CD4-positive, alpha-beta T cell (primary cell): ENCODE results near the gene EVPL. TPM values are rescaled to one million over a fixed set of nuclear protein-coding genes. Genes with fewer than 3 reads are reported as not detected.

ENCODE experiments used
- ATAC-seq: fragments of 200-7000 bp; cut with Tn5 transposase; one replicate; pipeline ENCODE4 v1.10.0; 2022; ENCODE audit warnings: mild to moderate bottlenecking; ENCODE audit not compliant: poor library complexity
- CTCF ChIA-PET: fragments of 350-600 bp; sonication (Branson Sonifier 250); formaldehyde crosslinking; loops from one replicate; lab custom pipeline; 2021; ENCODE audit warnings: antibody characterized with exemption, inconsistent platforms; lab: Charles Lee
- POLR2A ChIA-PET: fragments of 350-600 bp; sonication (Branson Sonifier 250); formaldehyde crosslinking; loops from one replicate; lab custom pipeline; 2021; ENCODE audit warnings: antibody characterized with exemption, inconsistent platforms; lab: Charles Lee
- DNase-seq, 14 experiments: peaks; one replicate each; pipeline ENCODE4 v3.0.0-alpha.2; 2013 to 2020; ENCODE audit warnings: mixed read lengths in 2 of 14
- H3K27ac ChIP-seq, 2 donors: one replicate each; pipeline versions ENCODE4 v1.5.1 to v1.7.0; 2013; ENCODE audit warnings: low read length in 2 of 2, low read depth in 1 of 2, mild to moderate bottlenecking in 1 of 2
- H3K27me3 ChIP-seq, 2 experiments: 1 replicate in 1 of 2; 2 replicates in 1 of 2; pipeline versions ENCODE4 v1.6.1 to v1.7.0; 2013; ENCODE audit warnings: low read length in 2 of 2, control low read depth in 1 of 2, mild to moderate bottlenecking in 1 of 2, moderate library complexity in 1 of 2; ENCODE audit not compliant: insufficient read depth in 2 of 2, control insufficient read depth in 1 of 2
- H3K36me3 ChIP-seq: one replicate; pipeline ENCODE4 v1.6.1; 2013; ENCODE audit warnings: low read length, control low read depth; ENCODE audit not compliant: insufficient read depth
- H3K4me1 ChIP-seq: one replicate; pipeline ENCODE4 v1.6.1; 2013; ENCODE audit warnings: low read length, control low read depth; ENCODE audit not compliant: insufficient read depth
- H3K4me3 ChIP-seq: one replicate; pipeline ENCODE4 v1.5.1; 2013; ENCODE audit warnings: mild to moderate bottlenecking, low read length, moderate library complexity
- H3K9me3 ChIP-seq, 2 experiments: 1 replicate in 1 of 2; 2 replicates in 1 of 2; pipeline versions ENCODE4 v1.6.1 to v1.7.0; 2013; ENCODE audit warnings: low read length in 2 of 2, mild to moderate bottlenecking in 2 of 2, control low read depth in 1 of 2, moderate library complexity in 1 of 2; ENCODE audit not compliant: control insufficient read depth in 1 of 2, insufficient read depth in 1 of 2
- H3K27ac Mint-ChIP-seq: one replicate; pipeline ENCODE4 v1.8.0; 2020; ENCODE audit warnings: mixed read lengths
- H3K27me3 Mint-ChIP-seq: one replicate; pipeline ENCODE4 v1.8.0; 2021; ENCODE audit warnings: mixed read lengths
- H3K36me3 Mint-ChIP-seq: one replicate; pipeline ENCODE4 v1.8.0; 2021; ENCODE audit warnings: low read depth, mixed read lengths
- H3K4me1 Mint-ChIP-seq: one replicate; pipeline ENCODE4 v1.8.0; 2021; ENCODE audit warnings: low read depth, mixed read lengths
- H3K4me3 Mint-ChIP-seq: one replicate; pipeline ENCODE4 v1.8.0; 2020; ENCODE audit warnings: mild to moderate bottlenecking, mixed read lengths
- H3K9me3 Mint-ChIP-seq: one replicate; pipeline ENCODE4 v1.8.0; 2020; ENCODE audit warnings: mixed read lengths
- CTCF ChIP-seq: fragments of 200-600 bp; IDR thresholded peaks from one replicate; pipeline ENCODE4 v1.8.0; 2022; ENCODE audit warnings: antibody characterized with exemption, mild to moderate bottlenecking
- intact Hi-C, 2 experiments: fragments of 100-400 bp; cut with DNase I in 1 of 2; cut with micrococcal nuclease in 1 of 2; formaldehyde crosslinking; loops; one replicate each; pipeline versions ENCODE4 v1.15.1 to v1.9.0; 2023 to 2025; cut with DNase I, micrococcal nuclease
- total RNA-seq, 174 experiments: library from RNA in 2 of 174; stranded (reverse) in 2 of 174; gene quantifications; one replicate each; pipeline ENCODE4 v1.2.3 and lab custom pipeline; 2021 to 2026

Gene EVPL
- total RNA-seq, 2 experiments from 2014 or later, result 0.14 to 0.38 TPM

DNA sequence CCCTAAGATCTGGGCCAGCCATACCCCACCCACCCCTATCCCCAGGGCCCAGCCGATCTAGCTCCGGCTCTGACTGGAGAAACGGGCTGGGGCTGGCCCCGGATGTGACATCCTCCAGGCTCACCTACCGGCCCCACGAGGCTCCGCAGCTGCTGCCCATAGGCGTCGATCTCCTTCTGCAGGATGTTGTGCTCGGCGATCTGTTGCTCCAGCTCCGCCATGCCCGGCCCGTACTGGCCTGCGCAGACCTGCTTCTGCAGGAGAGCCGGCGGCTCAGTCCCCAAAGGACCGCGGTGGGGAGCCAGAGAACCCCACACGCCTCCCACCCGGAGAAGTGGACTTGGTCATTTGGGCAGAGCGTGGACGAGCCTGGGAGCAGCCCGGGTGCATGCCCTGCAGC is 4.8 kb downstream of the EVPL start:
- DNase-seq (no peak), ATAC-seq (no peak)
- TF ChIP-seq CTCF, result no peak
- Histone ChIP-seq H3K27me3 (no peaks in the 10 kb centered on the region), H3K4me3 (no peak overlapping the region), H3K27ac (no peak overlapping the region), H3K9me3 (no peaks in the 10 kb centered on the region), H3K36me3 (no peaks in the 10 kb centered on the region), H3K4me1 (no peaks in the 10 kb centered on the region)
- no peak overlapping the region for H3K27ac Mint-ChIP-seq
- H3K4me1 Mint-ChIP-seq, result no peaks in the 10 kb centered on the region
- intact Hi-C loops, result no loop called here
- CTCF ChIA-PET, result no interaction called here
- H3K4me3 Mint-ChIP-seq, result no peak overlapping the region
- H3K27me3 Mint-ChIP-seq, result no peaks in the 10 kb centered on the region
- POLR2A ChIA-PET, result no interaction called here
- no peaks in the 10 kb centered on the region for H3K36me3 Mint-ChIP-seq
- no peaks in the 10 kb centered on the region for H3K9me3 Mint-ChIP-seq

GRCh38 chr17:76019833-76020467 is 7.2 kb downstream of the EVPL start:
- no peaks in the 10 kb centered on the region for H3K9me3 ChIP-seq
- Mint-ChIP-seq H3K27ac (no peak overlapping the region), H3K36me3 (no peaks in the 10 kb centered on the region), H3K9me3 (no peaks in the 10 kb centered on the region), H3K4me1 (no peaks in the 10 kb centered on the region), H3K27me3 (no peaks in the 10 kb centered on the region), H3K4me3 (no peak overlapping the region)
- H3K27me3 ChIP-seq, result no peaks in the 10 kb centered on the region
- TF ChIP-seq CTCF, result no peak
- no peak overlapping the region for H3K4me3 ChIP-seq
- H3K36me3 ChIP-seq, result no peaks in the 10 kb centered on the region
- intact Hi-C loops, result no loop called here
- no peaks in the 10 kb centered on the region for H3K4me1 ChIP-seq
- no peak overlapping the region for H3K27ac ChIP-seq
- ChIA-PET POLR2A (interaction anchor here (1.7 to 2.0 kb wide), 2 partner anchors 10 to 260 kb away, joined by 3 to 12 read pairs; no protein-coding TSS in a partner anchor), CTCF (interaction anchor here (1.0 to 1.2 kb wide), 2 partner anchors 14 to 20 kb away, joined by 3 to 4 read pairs; partner anchors contain the start of gene CDK3)
- DNase-seq, result no peak
- ATAC-seq, result no peak

DNA sequence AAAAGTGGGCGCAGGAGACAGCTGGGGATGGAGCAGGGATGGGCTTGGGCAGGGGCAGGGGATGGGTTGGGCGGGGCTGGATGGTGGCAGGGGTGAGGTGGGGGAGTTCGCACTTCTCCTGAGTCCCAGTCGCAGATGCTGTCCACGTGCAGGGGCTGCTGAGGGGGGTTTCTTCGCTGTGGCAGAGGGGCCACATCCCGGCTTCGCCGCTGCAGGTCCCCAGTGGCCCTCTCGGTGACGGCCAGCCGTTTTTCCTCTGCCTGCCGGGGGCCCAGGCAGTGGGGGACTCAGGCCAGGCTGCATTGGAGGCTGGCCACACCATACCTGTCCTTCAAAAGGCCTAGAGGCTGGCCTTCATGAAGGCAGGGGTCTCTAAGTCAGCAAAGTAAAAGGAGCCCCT is 8.3 kb downstream of the EVPL start:
- Histone ChIP-seq H3K36me3 (no peaks in the 10 kb centered on the region), H3K9me3 (no peaks in the 10 kb centered on the region), H3K27ac (no peak overlapping the region), H3K4me3 (no peak overlapping the region), H3K27me3 (no peaks in the 10 kb centered on the region), H3K4me1 (peaks cover 10% of the 10 kb centered on the region)
- TF ChIP-seq CTCF, result no peak
- no peak for DNase-seq
- H3K27me3 Mint-ChIP-seq, result no peaks in the 10 kb centered on the region
- no peak for ATAC-seq
- ChIA-PET POLR2A (interaction anchor here (2.0 kb wide), 1 partner anchor 11 kb away, joined by 12 read pairs; no protein-coding TSS in a partner anchor), CTCF (no interaction called here)
- H3K4me3 Mint-ChIP-seq, result no peak overlapping the region
- H3K4me1 Mint-ChIP-seq, result peaks cover 7% of the 10 kb centered on the region
- no peaks in the 10 kb centered on the region for H3K36me3 Mint-ChIP-seq
- intact Hi-C loops, result no loop called here
- H3K9me3 Mint-ChIP-seq, result no peaks in the 10 kb centered on the region
- no peak overlapping the region for H3K27ac Mint-ChIP-seq
